Measurements from ENCODE around the gene MAT2B. TPM values are rescaled to one million over a fixed set of nuclear protein-coding genes. Genes with fewer than 3 reads are reported as not detected.

Gene MAT2B
- 42.8 TPM for total RNA-seq

DNA sequence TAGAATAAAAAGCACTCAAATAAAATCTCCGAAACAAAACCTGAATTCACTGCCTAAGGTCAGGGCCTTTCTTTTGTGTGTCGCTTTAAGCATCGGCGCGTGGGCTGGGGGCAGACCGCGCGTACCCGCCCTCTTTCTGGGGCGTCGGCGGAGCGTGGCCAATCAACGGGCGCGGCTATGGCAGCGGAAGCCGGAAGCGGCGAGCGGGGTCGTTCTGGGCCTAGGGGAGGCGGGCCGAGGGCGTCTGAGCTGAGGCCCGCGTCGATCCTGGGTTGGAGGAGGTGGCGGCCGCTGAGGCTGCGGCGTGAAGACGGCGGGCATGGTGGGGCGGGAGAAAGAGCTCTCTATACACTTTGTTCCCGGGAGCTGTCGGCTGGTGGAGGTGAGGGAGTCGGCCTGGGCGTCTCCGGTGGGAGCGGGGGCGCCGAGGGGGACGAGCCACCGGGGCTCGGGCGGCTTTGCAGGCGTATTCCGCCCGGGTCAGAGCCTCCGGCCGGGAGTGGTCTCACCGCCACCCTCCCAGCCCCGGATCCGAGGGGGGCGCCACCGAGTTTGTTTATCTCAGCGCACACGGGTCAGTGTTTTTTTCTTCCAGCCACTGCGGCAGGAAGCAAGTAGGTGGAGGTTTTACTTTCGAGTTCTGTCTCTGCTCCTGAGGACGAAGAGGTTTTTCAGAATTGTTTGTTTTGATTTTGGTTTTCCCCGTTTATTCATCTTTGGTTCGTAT is at the start of gene MAT2B:
MAT2B (plus strand) TSS at position 252 of the 727 bp plus-strand sequence; CDS start at position 320, 68 bp downstream.
- peak; percentile 91 to 97 (median 95) for DNase-seq (ENCODE audit: low read depth in 2 of 3, low spot score in 2 of 3)

DNA sequence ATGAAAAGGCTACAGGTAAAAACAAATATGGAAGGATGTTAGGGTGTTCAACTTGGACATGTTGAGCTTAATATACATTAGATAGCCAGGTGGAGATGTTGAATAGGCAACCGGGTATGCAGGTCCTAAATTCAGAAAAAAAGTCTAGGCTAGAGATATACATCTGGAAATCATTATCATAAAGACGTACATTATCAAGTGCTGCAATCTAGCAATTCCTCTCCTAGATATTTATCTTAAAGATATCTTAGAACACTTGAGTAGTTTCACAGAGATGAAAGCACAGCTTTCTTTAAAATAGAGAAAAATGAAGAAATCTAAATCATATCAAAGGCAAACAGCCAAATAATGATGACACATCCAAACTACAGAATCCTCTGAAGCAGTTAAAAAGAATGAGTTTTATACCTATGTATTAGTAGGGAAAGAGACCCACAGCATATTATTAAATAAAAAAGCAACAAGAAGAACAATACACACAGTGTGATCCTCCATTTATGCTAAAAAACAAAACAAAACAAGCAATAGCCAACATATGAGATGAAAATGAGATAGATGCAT is 49.3 kb upstream of the MAT2B start:
- DNase-seq (ENCODE audit: low read depth in 2 of 3, low spot score in 2 of 3) = no peak

DNA sequence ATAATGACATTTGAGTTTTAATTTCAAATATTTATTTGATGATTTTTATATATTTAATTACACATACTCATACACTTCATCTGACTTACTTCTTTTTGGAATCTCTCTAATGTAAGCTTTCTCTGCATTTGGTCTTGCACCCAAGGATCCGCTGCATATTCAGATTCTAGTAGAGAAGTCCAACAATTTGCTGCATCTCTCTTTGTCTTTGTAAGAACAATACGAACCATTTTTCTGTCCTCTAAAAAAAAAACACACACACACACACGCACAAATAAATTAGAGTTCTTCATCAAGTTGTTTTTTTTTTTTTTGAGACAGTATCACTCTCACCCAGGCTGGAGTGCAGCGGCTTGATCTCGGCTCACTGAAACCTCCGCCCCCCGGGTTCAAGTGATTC is 48.6 kb upstream of the MAT2B start:
- no peak for DNase-seq (ENCODE audit: low read depth in 2 of 3, low spot score in 2 of 3)

DNA sequence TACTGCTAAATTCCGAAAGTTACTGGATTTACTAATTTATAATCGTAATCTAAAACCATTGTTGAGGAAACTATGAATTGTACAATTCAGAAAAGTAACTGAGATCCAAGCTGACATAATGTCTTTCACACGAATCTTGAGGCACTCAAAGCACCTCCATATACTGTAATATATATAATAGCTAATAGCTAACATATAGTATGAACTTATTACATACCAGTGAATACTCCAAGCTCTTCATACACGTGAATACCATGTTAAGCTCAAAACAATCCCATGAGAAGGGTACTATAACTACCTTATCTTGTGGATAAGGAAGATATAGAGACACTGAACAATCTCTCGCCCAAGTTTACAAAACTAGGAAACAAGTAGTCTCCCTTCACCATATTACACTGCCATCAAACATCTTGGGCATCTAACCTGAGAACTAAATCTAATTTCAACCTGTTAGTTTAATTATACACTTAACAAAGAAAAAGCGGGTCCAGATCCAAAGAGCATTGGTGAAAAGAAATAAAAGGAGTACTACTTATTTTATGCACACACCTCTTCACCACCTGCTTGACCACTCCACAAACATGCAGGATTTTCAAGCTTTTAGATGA is 46.5 kb upstream of the MAT2B start:
- DNase-seq (ENCODE audit: low read depth in 2 of 3, low spot score in 2 of 3) = no peak

DNA sequence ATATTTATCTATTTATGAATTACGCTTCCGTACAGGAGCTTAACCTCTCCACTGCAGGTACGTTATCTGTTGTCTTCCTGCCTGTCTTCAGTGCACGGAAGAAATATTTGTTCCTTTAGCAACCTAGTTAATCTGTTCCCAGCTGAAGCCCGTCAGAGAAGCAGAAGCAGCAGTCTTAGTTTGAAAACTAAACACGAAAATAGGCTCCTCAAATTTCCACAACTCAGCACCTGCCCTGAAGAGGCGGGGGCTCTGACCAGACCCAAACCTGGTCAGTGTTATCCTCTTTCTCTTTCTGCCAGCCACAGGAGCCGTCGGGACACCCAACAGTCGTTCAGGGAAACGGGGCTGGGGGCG is 46.0 kb upstream of the MAT2B start:
- no peak for DNase-seq (ENCODE audit: low read depth in 2 of 3, low spot score in 2 of 3)

DNA sequence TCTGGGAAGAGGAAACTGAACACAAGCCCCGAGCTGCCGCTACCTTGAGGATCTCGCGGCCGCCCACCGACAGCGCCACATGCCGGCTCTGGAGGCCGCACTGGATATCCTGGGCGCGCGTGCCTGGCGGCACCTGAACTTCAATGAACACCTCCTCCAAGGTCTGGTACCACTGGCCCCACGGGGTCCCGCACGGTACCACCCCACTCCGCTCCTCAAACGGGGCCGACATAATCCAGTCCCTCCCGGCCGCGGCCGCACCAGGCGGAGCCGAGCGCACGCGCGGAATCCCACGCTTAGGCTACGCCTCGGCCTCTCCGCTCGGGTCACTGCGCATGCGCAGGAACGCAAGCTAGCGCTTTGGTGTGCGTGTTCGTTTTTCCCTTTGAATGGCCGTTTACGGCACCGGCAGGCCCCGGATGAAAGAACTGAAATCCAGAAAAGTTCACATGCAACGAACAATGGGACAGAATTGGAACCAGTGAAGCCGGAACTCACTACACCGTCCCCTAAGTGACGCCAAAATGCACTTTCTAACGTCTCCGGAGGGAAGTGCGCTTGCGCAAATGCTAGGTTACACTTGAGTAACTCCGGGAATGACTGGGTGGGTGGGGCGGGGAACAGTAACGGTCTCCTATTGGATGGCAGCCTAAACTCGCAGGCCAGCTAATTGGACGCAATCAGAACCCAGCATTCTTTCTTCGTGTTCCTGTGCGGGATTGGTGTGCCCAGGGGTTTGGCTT is 45.4 kb upstream of the MAT2B start, which contains the start of gene NUDCD2:
NUDCD2 (minus strand) TSS at position 284 of the 743 bp plus-strand sequence; CDS start at position 232, 52 bp downstream.
- peak; percentile 97 to 99 (median 98) for DNase-seq (ENCODE audit: low read depth in 2 of 3, low spot score in 2 of 3)

DNA sequence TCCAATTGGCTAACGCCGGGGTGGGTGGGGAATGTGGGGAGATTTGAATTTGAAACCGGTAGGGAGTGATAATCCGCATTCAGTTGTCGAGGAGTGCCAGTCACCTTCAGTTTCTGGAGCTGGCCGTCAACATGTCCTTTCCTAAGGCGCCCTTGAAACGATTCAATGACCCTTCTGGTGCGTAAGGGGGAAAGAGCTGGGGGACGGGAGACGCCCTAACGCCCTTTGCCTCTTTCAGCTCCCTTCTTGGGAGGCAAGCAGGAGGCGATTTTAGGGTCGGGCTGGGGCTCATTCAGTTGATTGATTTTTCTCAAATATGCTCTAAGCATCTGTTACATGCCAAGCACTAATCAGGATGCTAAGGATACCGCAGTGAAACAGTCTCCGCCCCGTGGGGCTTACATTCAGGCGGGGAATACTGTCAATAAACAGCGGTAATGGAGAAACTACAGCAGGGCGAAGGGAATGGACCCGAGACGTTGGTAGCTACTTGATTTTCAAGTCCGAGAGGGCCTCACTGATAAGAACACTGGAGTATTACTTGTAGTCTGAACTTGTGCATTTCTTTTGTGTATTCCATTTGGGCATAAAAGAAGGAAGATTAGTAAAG is 44.8 kb upstream of the MAT2B start, which contains the start of gene HMMR:
HMMR (plus strand) TSS at position 71 of the 610 bp plus-strand sequence; CDS start at position 132, 61 bp downstream.
- peak in 1 of 3 donors; percentile 24 for DNase-seq (ENCODE audit: low read depth in 2 of 3, low spot score in 2 of 3)

DNA sequence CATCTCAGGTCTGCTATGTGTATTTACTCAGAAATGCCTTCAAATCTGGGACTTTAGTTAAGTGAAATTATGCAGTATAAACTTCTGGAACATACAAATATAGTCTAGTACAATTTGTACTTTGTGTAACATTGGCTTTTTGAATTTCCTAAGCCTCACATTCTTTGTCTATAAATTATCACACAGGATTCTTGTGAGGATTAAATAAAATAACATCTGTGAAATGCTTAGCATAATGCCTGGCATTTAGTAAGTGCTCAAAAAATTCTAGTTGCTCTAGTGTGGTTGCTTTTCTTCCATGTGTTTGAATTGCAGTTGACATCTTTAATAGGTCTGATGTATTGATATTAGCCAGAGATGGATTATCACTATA is 42.4 kb upstream of the MAT2B start:
- DNase-seq (ENCODE audit: low read depth in 2 of 3, low spot score in 2 of 3) = no peak

DNA sequence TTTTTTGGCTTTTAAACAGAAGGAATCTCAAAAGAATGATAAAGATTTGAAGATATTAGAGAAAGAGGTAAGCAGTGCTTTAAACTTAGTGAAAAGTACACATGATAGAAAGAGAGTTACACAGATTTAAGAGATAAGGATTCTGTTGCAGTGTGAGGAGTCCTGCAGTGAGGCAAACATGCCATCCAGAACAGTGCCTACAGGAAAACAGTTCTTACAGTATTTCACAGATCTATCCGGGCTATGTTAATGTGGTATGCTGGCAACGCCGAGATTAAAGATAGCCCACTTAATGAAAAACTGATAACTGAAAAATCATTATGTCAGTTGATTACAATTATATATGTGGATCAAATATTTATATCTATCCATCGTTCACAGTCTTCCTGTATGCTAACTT is 37.7 kb upstream of the MAT2B start:
- no peak for DNase-seq (ENCODE audit: low read depth in 2 of 3, low spot score in 2 of 3)

DNA sequence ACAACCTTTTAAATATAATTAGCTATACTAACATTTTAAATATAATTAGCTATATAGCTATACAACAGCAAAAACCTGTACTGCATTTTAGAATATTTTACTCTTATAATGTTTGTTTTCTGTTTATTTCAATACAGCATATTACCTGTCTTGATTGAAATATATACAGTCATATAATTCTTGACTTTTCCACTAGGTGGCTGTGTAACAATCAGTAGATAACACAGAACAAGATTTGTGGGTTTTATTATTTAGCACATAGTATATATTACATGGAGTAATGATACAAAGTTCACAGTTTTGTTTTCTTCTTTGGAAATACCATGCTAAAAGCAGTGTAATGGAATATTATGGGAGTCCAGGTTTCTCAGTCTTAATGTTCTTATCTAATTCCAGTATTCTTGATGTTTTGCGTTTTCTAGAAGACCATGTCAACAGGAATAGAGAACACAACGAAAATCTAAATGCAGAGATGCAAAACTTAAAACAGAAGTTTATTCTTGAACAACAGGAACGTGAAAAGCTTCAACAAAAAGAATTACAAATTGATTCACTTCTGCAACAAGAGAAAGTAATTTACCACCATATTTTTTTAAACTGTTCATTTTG is 31.7 kb upstream of the MAT2B start:
- peak in 1 of 3 donors; percentile 36 for DNase-seq (ENCODE audit: low read depth in 2 of 3, low spot score in 2 of 3)

DNA sequence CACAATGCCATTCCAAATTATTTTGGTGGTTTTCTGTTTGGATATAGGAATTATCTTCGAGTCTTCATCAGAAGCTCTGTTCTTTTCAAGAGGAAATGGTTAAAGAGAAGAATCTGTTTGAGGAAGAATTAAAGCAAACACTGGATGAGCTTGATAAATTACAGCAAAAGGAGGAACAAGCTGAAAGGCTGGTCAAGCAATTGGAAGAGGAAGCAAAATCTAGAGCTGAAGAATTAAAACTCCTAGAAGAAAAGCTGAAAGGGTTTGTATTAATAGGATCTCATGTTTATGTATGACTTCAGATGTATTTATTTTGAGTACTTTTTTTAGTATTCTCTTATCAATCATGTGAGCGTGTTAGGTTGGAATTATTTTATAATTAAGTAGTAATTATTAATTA is 30.0 kb upstream of the MAT2B start:
- no peak for DNase-seq (ENCODE audit: low read depth in 2 of 3, low spot score in 2 of 3)

DNA sequence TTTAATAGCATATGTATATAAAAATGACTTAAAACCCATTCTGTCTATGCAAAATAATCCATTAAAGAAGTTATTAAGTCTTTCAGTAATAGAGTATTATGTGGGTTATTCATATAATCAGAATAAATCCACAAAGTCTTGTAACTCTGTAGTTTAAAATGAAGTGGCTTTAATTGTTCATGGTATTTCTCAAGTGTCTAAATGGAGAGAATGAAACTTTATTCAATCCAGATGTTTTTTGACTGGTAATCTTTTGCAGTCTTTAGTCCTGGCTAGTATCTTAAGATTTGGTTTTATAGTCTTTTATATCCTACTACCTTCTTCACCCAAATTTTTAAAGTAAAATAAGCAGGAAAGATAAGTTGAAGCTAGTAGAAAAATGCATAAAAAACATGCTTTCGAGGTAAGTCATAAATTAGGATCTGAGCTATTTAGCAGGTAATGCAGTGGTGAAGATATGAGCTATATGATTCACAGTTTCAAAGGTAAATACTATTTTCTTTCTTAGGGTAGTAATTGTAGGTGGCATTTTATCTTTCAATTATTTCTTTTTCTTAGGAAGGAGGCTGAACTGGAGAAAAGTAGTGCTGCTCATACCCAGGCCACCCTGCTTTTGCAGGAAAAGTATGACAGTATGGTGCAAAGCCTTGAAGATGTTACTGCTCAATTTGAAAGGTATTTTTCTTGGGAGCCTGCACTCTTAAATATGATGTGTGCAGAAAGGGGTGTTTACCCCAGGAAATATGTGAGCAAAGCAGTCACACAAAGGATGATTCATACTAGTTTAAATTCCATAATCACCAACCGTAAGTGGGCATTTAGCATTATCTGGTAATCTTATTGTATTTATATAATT is 27.1 kb upstream of the MAT2B start:
- no peak for DNase-seq (ENCODE audit: low read depth in 2 of 3, low spot score in 2 of 3)

DNA sequence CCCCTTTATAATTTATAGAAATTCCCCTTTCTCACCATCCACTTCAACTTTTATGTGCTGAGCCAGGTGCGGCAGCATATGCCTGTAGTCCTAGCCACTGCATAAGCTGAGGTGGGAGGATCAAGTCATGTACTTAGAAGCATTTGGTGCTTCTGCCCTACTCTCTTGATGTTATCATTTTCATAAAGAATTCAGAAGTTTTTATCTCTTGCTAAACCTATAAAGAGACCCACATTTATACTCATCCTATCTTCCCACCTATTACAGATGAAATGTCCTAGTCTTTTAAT is 26.5 kb upstream of the MAT2B start:
- no peak for DNase-seq (ENCODE audit: low read depth in 2 of 3, low spot score in 2 of 3)

DNA sequence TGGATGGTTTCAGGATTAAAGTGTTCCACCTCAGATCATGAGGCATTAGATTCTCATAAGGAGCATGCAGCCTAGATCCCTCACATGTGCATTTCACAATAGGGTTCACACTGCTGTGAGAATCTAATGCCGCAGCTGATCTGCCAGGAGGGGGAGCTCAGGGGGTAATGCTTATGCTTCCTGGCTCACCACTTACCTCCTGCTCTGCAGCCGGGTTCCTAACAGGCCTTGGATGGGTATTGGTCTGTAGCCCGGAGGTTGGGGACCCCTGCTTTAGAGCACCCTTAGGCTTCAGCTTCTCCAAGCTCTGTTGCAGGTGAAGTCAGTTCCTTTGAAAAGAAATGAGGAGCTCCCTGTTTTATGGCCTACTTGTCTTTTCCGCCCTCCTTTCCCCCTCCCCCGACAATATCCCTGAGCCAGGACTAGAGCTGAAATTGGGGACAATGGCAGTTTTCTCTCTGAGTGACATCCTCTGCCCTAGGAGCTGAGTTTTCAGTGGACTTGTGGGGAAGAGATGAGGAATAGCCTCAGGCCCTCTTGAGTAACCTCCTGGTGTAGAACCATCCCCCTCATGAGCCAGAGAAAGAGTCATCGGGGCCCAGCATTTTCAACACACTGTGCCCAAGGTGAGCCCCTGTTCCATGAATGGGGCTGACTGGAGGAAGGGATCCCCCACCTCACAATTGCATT is 16.2 kb upstream of the MAT2B start:
- DNase-seq (ENCODE audit: low read depth in 2 of 3, low spot score in 2 of 3) = peak in 1 of 3 donors; percentile 8

DNA sequence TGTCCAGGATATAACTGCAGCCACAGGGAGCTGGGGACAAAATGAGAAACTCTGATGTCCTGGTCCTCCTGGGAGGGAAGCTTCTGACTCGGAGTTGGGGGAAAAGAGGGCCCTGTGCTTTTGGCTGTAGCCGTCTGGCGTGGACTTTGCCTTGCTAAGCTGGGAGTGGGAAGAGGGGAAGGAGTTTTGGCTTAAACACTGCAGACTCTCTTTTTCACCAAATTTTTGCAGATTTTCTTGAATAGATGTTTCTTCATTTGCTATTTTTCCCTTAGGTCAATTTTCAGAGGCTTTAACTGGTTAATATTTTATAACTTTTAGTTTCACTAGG is 15.7 kb upstream of the MAT2B start:
- no peak for DNase-seq (ENCODE audit: low read depth in 2 of 3, low spot score in 2 of 3)

DNA sequence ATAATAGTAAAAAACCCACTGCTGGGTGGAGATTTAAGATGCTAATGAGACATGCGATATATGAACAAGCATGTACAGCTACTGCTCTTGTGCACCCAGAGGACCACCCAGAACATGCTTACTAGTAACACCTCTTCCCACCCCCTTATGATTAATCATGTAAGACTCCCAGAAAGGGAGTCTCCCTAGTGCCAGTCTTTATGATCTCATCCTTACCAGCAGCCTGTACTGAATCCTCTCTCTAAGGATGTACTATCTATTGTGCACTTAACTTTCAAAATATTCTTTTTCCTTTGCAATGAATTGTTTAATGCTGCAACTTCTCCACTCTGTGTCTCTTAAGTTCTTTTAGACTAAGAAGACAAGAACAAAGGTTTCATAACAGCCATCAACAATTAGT is 9.1 kb upstream of the MAT2B start:
- DNase-seq (ENCODE audit: low read depth in 2 of 3, low spot score in 2 of 3) = no peak

DNA sequence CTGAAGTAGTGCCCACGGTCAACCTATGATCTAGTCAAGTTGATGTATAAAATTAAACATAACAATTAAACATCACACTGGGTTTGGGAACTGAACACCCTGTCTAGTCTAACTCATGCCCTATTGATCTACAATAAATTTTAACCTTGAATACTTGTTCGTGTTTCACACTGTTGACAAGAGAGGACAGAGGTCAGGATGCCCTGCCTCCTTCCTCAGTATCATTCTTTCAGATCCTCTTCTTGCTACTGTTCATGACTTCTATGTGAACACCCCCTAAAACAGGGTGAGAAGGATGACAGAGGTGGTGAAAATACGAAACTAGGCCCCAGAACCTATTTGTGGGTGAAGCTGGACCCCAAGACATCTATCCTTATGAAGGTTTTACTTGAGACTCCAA is 8.1 kb upstream of the MAT2B start:
- no peak for DNase-seq (ENCODE audit: low read depth in 2 of 3, low spot score in 2 of 3)

DNA sequence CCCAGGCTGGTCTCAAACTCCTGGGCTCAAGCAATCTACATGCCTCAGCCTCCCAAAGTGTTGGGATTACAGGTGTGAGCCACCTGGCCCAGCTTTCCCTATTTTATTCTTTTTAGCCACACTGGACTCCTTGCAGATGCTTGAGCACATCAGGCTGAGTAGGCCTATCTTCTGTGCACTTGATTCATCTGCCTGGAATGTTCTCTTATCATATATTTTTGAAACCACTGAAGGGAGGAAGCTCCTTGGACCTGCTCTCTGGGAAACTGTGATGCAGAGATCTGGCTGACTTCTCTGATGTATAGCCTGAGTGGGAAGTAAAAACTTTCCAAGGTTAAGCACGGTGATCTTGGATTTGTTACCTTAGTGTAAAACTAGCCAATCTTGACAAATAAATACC is 6.5 kb upstream of the MAT2B start:
- DNase-seq (ENCODE audit: low read depth in 2 of 3, low spot score in 2 of 3) = no peak

DNA sequence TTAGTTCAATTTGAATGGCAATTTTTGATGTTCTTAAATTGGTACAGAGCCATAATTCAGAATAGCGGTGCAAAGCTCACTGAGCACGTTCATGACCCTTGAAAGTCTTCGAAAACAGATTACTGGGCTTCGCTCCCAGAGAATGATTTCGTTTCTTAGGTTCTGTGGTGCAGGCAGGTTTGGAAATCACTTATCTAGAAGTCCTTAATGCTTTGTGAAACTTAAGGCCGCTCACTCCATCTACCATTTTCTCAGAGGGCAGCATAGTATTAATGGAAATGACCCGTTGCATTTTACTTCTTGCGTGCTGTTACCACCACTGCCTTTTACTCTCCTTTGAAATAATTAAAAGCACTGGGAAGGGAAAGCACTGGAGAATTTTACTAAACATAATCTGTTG is 2.9 kb upstream of the MAT2B start:
- DNase-seq (ENCODE audit: low read depth in 2 of 3, low spot score in 2 of 3) = no peak

Data from hematopoietic multipotent progenitor cell (in vitro differentiated cells).